Pericardium fibroblast (primary cell): ENCODE results near the gene SMR3A. TPM values are rescaled to one million over a fixed set of nuclear protein-coding genes. Genes with fewer than 3 reads are reported as not detected.

ENCODE experiments used
- total RNA-seq: library from RNA; depleted of rRNA; stranded (reverse); fragments of >200 nt; gene quantifications from 2 replicates; pipeline ENCODE4 v1.2.3, GENCODE V29; 2015

Gene SMR3A
- not detected in 2 replicates for total RNA-seq

GRCh38 chr4:70360460-70360859 is at the start of gene SMR3A:
Gene SMR3A (plus strand): TSS chr4:70360760. CDS start chr4:70362116, 1,356 bp downstream.

GRCh38 chr4:70334681-70335080 is 25.9 kb upstream of the SMR3A start, which contains the start of gene CABS1:
Gene CABS1 (plus strand): TSS chr4:70334981. CDS start chr4:70335040, 59 bp downstream.

GRCh38 chr4:70382691-70383181 is 22.2 kb downstream of the SMR3A start, which contains the start of gene SMR3B:
Gene SMR3B (plus strand): TSS chr4:70383131. CDS start chr4:70384511, 1,380 bp downstream.

GRCh38 chr4:70397580-70397979 is 37.0 kb downstream of the SMR3A start, which contains the start of gene OPRPN:
Gene OPRPN (plus strand): TSS chr4:70397940. CDS start chr4:70399286, 1,346 bp downstream.

Other genes with a start within 250 kb of the SMR3A start
- gene PRR27, start 206.5 kb upstream of the SMR3A start, total RNA-seq = not detected in 2 replicates
- not detected in 2 replicates for gene ODAM, start 165.0 kb upstream of the SMR3A start, total RNA-seq
- gene FDCSP, start 134.6 kb upstream of the SMR3A start, total RNA-seq = not detected in 2 replicates
- not detected in 2 replicates for gene CSN3, start 118.2 kb upstream of the SMR3A start, total RNA-seq
- not detected in 2 replicates for gene CABS1, start 25.8 kb upstream of the SMR3A start, total RNA-seq
- not detected in 2 replicates for gene SMR3B, start 22.4 kb downstream of the SMR3A start, total RNA-seq
- gene OPRPN, start 37.2 kb downstream of the SMR3A start, total RNA-seq = not detected in 2 replicates
- gene MUC7, start 111.4 kb downstream of the SMR3A start, total RNA-seq = not detected in 2 replicates
- gene AMTN, start 157.8 kb downstream of the SMR3A start, total RNA-seq = not detected in 2 replicates
- gene AMBN, start 231.5 kb downstream of the SMR3A start, total RNA-seq = not detected in 2 replicates